GM20000 (cell line): Measurements from ENCODE around the gene TPPP3.

ENCODE experiments used
- DNase-seq: peaks from one replicate; pipeline ENCODE4 v3.0.0; 2012; ENCODE audit warnings: low spot score
- TF ChIP-seq, protein P1 (sequence below): IDR thresholded peaks from 2 replicates; pipeline ENCODE4 v1.5.1; 2012; ENCODE audit warnings: mild to moderate bottlenecking, control low read depth; ENCODE audit errors: extremely low read depth, missing control alignments

The TPPP3 gene

GRCh38 chr16:67341250-67341649, 52.0 kb downstream of the TPPP3 start:
- TF ChIP-seq, protein P1, sequence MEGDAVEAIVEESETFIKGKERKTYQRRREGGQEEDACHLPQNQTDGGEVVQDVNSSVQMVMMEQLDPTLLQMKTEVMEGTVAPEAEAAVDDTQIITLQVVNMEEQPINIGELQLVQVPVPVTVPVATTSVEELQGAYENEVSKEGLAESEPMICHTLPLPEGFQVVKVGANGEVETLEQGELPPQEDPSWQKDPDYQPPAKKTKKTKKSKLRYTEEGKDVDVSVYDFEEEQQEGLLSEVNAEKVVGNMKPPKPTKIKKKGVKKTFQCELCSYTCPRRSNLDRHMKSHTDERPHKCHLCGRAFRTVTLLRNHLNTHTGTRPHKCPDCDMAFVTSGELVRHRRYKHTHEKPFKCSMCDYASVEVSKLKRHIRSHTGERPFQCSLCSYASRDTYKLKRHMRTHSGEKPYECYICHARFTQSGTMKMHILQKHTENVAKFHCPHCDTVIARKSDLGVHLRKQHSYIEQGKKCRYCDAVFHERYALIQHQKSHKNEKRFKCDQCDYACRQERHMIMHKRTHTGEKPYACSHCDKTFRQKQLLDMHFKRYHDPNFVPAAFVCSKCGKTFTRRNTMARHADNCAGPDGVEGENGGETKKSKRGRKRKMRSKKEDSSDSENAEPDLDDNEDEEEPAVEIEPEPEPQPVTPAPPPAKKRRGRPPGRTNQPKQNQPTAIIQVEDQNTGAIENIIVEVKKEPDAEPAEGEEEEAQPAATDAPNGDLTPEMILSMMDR, result no peak
- no peak for DNase-seq
